Stromal cell of bone marrow (primary cell): ENCODE data around the gene TEAD1.

Experiments used
- DNase-seq: peaks from one replicate; pipeline ENCODE4 v3.0.0-alpha.2; 2012; ENCODE audit warnings: low read depth

Gene TEAD1

GRCh38 chr11:12943311-12943710 lies 269.1 kb downstream of the TEAD1 start:
- DNase-seq, result no peak

- no peak for DNase-seq
These were observed 270.7 kb downstream of the TEAD1 start for GRCh38 chr11:12944889-12945288.

GRCh38 chr11:12949453-12949852 lies 275.2 kb downstream of the TEAD1 start:
- no peak for DNase-seq

GRCh38 chr11:12950670-12951069 lies 276.4 kb downstream of the TEAD1 start:
- DNase-seq, result no peak

- DNase-seq, result no peak
These were observed 277.2 kb downstream of the TEAD1 start for GRCh38 chr11:12951376-12951775.

- no peak for DNase-seq
These were observed 277.9 kb downstream of the TEAD1 start for GRCh38 chr11:12952094-12952493.

- no peak for DNase-seq
These were observed 284.8 kb downstream of the TEAD1 start for GRCh38 chr11:12958986-12959385.

- DNase-seq, result peak; percentile 13
These were observed 287.4 kb downstream of the TEAD1 start for GRCh38 chr11:12961615-12962014.

GRCh38 chr11:12962306-12962705 lies 288.1 kb downstream of the TEAD1 start:
- DNase-seq, result no peak

GRCh38 chr11:12963051-12963450 lies 288.8 kb downstream of the TEAD1 start:
- no peak for DNase-seq

- DNase-seq, result peak; percentile 18
These were observed 289.7 kb downstream of the TEAD1 start for GRCh38 chr11:12963792-12964536.

- no peak for DNase-seq
These were observed 290.4 kb downstream of the TEAD1 start for GRCh38 chr11:12964650-12965049.

- DNase-seq, result no peak
These were observed 291.8 kb downstream of the TEAD1 start for GRCh38 chr11:12966002-12966401.

- DNase-seq, result no peak
These were observed 293.9 kb downstream of the TEAD1 start for GRCh38 chr11:12968101-12968500.

- DNase-seq, result no peak
These were observed 294.6 kb downstream of the TEAD1 start for GRCh38 chr11:12968826-12969225.

GRCh38 chr11:12971955-12972354 lies 297.7 kb downstream of the TEAD1 start:
- no peak for DNase-seq

GRCh38 chr11:12973528-12974181 lies 299.4 kb downstream of the TEAD1 start:
- DNase-seq, result no peak

GRCh38 chr11:12975195-12975594 lies 301.0 kb downstream of the TEAD1 start:
- DNase-seq, result no peak

- DNase-seq, result no peak
These were observed 305.9 kb downstream of the TEAD1 start for GRCh38 chr11:12979928-12980689.

GRCh38 chr11:12981676-12982522 lies 307.7 kb downstream of the TEAD1 start:
- DNase-seq, result no peak

- no peak for DNase-seq
These were observed 309.1 kb downstream of the TEAD1 start for GRCh38 chr11:12983336-12983735.
